HepG2 (cell line): Measurements from ENCODE around the gene PXDC1. TPM values are rescaled to one million over a fixed set of nuclear protein-coding genes. Genes with fewer than 3 reads are reported as not detected.

ENCODE experiments used
- AHR ChIP-seq: IDR thresholded peaks from 2 replicates; pipeline ENCODE4 v1.6.1; 2018; ENCODE audit warnings: missing genetic modification reagents, missing compliant biosample characterization
- ATRX ChIP-seq: sonication (generic); formaldehyde crosslinking; IDR thresholded peaks from 2 replicates; pipeline ENCODE4 v1.4.0; 2020; ENCODE audit warnings: missing genetic modification reagents, borderline replicate concordance
- DDIT3 ChIP-seq: sonication (generic); formaldehyde crosslinking; IDR thresholded peaks from 2 replicates; pipeline ENCODE4 v1.4.0; 2020; ENCODE audit warnings: mild to moderate bottlenecking, missing genetic modification reagents
- ELF4 ChIP-seq: sonication (generic); formaldehyde crosslinking; IDR thresholded peaks from 2 replicates; pipeline ENCODE4 v1.5.0; 2020; ENCODE audit warnings: missing genetic modification reagents, mild to moderate bottlenecking, moderate library complexity, borderline replicate concordance
- MAFF ChIP-seq: IDR thresholded peaks from 2 replicates; pipeline ENCODE4 v1.6.1; 2011; ENCODE audit warnings: low read depth, low read length, improper control_type of control experiment
- MTA1 ChIP-seq: sonication (generic); formaldehyde crosslinking; IDR thresholded peaks from 2 replicates; pipeline ENCODE4 v1.4.0; 2020; ENCODE audit warnings: missing genetic modification reagents, mild to moderate bottlenecking, borderline replicate concordance
- NCOA1 ChIP-seq: sonication (generic); formaldehyde crosslinking; IDR thresholded peaks from 2 replicates; pipeline ENCODE4 v1.9.0; 2021; ENCODE audit warnings: missing genetic modification reagents
- NFE2L2 ChIP-seq: fragments of 150-350 bp; IDR thresholded peaks from 2 replicates; pipeline ENCODE4 v1.6.1; 2014; ENCODE audit warnings: low read length
- REL ChIP-seq: sonication (generic); formaldehyde crosslinking; conservative IDR thresholded peaks from 2 replicates; pipeline ENCODE4 v1.8.0; 2022; ENCODE audit warnings: mild to moderate bottlenecking, missing genetic modification reagents, moderate library complexity
- SMYD3 ChIP-seq: sonication (generic); formaldehyde crosslinking; IDR thresholded peaks from 2 replicates; pipeline ENCODE4 v1.8.1; 2023; ENCODE audit warnings: mild to moderate bottlenecking, missing genetic modification reagents
- SNAPC4 ChIP-seq: sonication (generic); formaldehyde crosslinking; IDR thresholded peaks from 2 replicates; pipeline ENCODE4 v1.4.0; 2020; ENCODE audit warnings: mild to moderate bottlenecking, missing genetic modification reagents
- ZFP41 ChIP-seq: sonication (generic); formaldehyde crosslinking; IDR thresholded peaks from 2 replicates; pipeline ENCODE4 v1.4.0; 2020; ENCODE audit warnings: mild to moderate bottlenecking, missing genetic modification reagents, borderline replicate concordance
- ZNF296 ChIP-seq: sonication (generic); formaldehyde crosslinking; conservative IDR thresholded peaks from 2 replicates; pipeline ENCODE4 v1.5.0; 2020; ENCODE audit warnings: mild to moderate bottlenecking, missing genetic modification reagents
- ZNF572 ChIP-seq: sonication (generic); formaldehyde crosslinking; IDR thresholded peaks from 2 replicates; pipeline ENCODE4 v1.5.1; 2020; ENCODE audit warnings: mild to moderate bottlenecking, missing genetic modification reagents
- ZNF644 ChIP-seq: IDR thresholded peaks from 2 replicates; pipeline ENCODE4 v1.6.1; 2016; ENCODE audit warnings: low read depth
- ZNF703 ChIP-seq: sonication (generic); formaldehyde crosslinking; IDR thresholded peaks from 2 replicates; pipeline ENCODE4 v1.5.1; 2020; ENCODE audit warnings: missing genetic modification reagents, mild to moderate bottlenecking, moderate library complexity, borderline replicate concordance
- ZNF83 ChIP-seq: sonication (generic); formaldehyde crosslinking; IDR thresholded peaks from 2 replicates; pipeline ENCODE4 v1.4.0; 2020; ENCODE audit warnings: missing genetic modification reagents, mild to moderate bottlenecking, borderline replicate concordance
- ZSCAN29 ChIP-seq: sonication (generic); formaldehyde crosslinking; conservative IDR thresholded peaks from 2 replicates; pipeline ENCODE4 v1.4.0; 2020; ENCODE audit warnings: mild to moderate bottlenecking, missing genetic modification reagents
- polyA plus RNA-seq, 8 experiments: library from polyadenylated mRNA; depleted of rRNA in 3 of 8; stranded (reverse) in 7 of 8; unstranded in 1 of 8; fragments of >200 nt; fragmentation: Illumina TruSeq in 4 of 8; extraction: Trizol in 4 of 8; gene quantifications; 2 replicates each; pipeline versions ENCODE4 v1.2.1 to v1.2.3, GENCODE V29; 2011 to 2016; ENCODE audit warnings: low read depth in 4 of 8, missing spikeins in 1 of 8, mixed read lengths in 1 of 8; ENCODE audit not compliant: insufficient read depth in 1 of 8
- total RNA-seq, 5 experiments: library from RNA; depleted of rRNA; stranded (reverse); fragments of >200 nt; fragmentation: Illumina TruSeq; extraction: Trizol; gene quantifications; 2 replicates each; pipeline ENCODE4 v1.2.3, GENCODE V29; 2016; ENCODE audit warnings: low read depth in 1 of 5
- TF ChIP-seq, protein P1 (sequence below): IDR thresholded peaks from 2 replicates; pipeline ENCODE4 v1.6.1; 2012; ENCODE audit warnings: low read length, improper control_type of control experiment
- TF ChIP-seq, protein P2 (sequence below): IDR thresholded peaks from 2 replicates; pipeline ENCODE4 v1.6.1; 2016; ENCODE audit warnings: low read depth, borderline replicate concordance
- TF ChIP-seq, protein P3 (sequence below): sonication (generic); formaldehyde crosslinking; IDR thresholded peaks from 2 replicates; pipeline ENCODE4 v1.9.0; 2021; ENCODE audit warnings: missing genetic modification reagents, mild to moderate bottlenecking, borderline replicate concordance

Gene PXDC1
- total and polyA plus RNA-seq, 2 of the 13 experiments (the other 11 are each of a cell fraction or from before 2014, with no cell fraction given) = 32.4 to 34.7 TPM

GRCh38 chr6:3762359-3762758 lies 10.8 kb upstream of the PXDC1 start (continued):
- TF ChIP-seq, protein P1, sequence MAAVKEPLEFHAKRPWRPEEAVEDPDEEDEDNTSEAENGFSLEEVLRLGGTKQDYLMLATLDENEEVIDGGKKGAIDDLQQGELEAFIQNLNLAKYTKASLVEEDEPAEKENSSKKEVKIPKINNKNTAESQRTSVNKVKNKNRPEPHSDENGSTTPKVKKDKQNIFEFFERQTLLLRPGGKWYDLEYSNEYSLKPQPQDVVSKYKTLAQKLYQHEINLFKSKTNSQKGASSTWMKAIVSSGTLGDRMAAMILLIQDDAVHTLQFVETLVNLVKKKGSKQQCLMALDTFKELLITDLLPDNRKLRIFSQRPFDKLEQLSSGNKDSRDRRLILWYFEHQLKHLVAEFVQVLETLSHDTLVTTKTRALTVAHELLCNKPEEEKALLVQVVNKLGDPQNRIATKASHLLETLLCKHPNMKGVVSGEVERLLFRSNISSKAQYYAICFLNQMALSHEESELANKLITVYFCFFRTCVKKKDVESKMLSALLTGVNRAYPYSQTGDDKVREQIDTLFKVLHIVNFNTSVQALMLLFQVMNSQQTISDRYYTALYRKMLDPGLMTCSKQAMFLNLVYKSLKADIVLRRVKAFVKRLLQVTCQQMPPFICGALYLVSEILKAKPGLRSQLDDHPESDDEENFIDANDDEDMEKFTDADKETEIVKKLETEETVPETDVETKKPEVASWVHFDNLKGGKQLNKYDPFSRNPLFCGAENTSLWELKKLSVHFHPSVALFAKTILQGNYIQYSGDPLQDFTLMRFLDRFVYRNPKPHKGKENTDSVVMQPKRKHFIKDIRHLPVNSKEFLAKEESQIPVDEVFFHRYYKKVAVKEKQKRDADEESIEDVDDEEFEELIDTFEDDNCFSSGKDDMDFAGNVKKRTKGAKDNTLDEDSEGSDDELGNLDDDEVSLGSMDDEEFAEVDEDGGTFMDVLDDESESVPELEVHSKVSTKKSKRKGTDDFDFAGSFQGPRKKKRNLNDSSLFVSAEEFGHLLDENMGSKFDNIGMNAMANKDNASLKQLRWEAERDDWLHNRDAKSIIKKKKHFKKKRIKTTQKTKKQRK = no peak
- TF ChIP-seq SMYD3 (CRISPR knock-in tag) (no peak), ATRX (CRISPR knock-in tag) (no peak), MAFF (no peak), ZFP41 (CRISPR knock-in tag) (no peak), NCOA1 (no peak), ZNF644 (CRISPR knock-in tag) (no peak), ZNF703 (no peak), AHR (CRISPR knock-in tag) (no peak), NFE2L2 (no peak), REL (no peak), SNAPC4 (no peak), ZSCAN29 (CRISPR knock-in tag) (no peak), MTA1 (no peak), DDIT3 (no peak), ZNF83 (no peak), ZNF296 (CRISPR knock-in tag) (no peak), ZNF572 (no peak), ELF4 (CRISPR knock-in tag) (no peak)
- TF ChIP-seq, protein P2, sequence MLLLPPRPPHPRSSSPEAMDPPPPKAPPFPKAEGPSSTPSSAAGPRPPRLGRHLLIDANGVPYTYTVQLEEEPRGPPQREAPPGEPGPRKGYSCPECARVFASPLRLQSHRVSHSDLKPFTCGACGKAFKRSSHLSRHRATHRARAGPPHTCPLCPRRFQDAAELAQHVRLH = no peak
- TF ChIP-seq, protein P3, sequence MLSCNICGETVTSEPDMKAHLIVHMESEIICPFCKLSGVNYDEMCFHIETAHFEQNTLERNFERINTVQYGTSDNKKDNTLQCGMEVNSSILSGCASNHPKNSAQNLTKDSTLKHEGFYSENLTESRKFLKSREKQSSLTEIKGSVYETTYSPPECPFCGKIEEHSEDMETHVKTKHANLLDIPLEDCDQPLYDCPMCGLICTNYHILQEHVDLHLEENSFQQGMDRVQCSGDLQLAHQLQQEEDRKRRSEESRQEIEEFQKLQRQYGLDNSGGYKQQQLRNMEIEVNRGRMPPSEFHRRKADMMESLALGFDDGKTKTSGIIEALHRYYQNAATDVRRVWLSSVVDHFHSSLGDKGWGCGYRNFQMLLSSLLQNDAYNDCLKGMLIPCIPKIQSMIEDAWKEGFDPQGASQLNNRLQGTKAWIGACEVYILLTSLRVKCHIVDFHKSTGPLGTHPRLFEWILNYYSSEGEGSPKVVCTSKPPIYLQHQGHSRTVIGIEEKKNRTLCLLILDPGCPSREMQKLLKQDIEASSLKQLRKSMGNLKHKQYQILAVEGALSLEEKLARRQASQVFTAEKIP = no peak
